Measurements from ENCODE around the gene CAPN12. TPM values are rescaled to one million over a fixed set of nuclear protein-coding genes. Genes with fewer than 3 reads are reported as not detected.

CAPN12 gene
- total and polyA plus RNA-seq, 12 donors = 0.39 to 23.1 (median 3.7) TPM; not detected in 1

DNA sequence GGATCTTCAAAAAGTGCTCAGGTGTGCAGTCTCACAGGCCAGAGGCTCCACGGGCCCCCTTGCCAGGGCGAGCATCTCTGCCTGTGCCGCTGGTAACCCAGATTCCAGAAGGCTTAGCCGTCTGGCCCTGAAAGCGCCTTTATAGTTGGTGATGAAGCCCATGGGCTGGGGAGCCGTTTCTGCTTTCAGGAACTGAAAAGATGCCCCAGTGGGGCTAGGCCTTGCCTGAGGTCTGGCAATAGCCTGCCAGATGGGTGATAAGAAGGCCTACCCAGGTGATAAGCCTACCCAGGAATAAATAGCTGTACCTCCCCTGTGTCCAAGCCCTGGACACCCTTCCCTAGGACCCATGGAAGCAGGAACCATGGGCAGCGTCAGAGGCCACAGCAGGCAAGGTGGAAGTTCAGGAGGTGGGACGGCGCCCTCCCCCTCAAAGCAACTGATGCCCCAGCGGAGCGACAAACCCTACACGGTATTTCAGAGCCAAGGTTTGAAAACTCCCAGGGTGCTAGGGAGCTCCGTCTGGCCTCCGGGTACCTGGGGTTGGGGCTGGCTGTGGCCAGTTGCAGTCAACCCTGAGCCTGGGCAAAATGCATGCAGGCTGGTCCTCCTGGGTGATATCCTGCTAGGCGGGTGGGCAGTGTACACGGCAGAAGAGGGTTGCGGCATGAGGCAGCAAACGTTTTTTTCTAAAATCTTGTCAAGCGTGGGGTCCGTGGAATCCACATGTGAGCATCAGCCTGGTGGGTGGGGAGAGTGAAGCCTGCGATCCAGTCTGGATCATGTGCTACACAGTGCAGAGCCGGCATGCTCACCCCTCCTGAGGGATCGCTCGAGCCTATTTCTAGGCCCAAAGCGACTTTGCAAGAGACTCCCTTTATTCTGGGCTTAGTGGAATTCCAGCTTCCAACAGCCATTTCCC lies 51.6 kb downstream of the CAPN12 start:
- peak overlapping the region in 4 of 5 donors; percentile 31 to 93 (median 80) for H3K27ac ChIP-seq
- H3K9me3 ChIP-seq (replicated peaks in 1 of 3) = no peaks in the 10 kb centered on the region
- no peaks in the 10 kb centered on the region for H3K36me3 ChIP-seq (replicated peaks in 1 of 2)
- no peak for DNase-seq
- H3K4me3 ChIP-seq = no peak overlapping the region
- TF ChIP-seq POLR2A (IDR thresholded peaks at IDR 0.05) = no peak
- no peak for TF ChIP-seq CTCF (IDR thresholded peaks at IDR 0.05)
- intact Hi-C loops (cut with DNase I) = no loop called here
- H3K27me3 ChIP-seq = no peaks in the 10 kb centered on the region
- peaks cover 46 to 84% of the 10 kb centered on the region in 2 donors for H3K4me1 ChIP-seq (replicated peaks in 1 of 2)
- WGBS, 4 donors = 56 to 73% (median 70%) methylated on average over 21 to 25 of the region's 25 CpGs

- peak in 1 of 2 donors; percentile 35 for TF ChIP-seq POLR2A (IDR thresholded peaks at IDR 0.05)
- TF ChIP-seq CTCF (IDR thresholded peaks at IDR 0.05) = no peak
- Histone ChIP-seq H3K9me3 (replicated peaks in 1 of 3) (no peaks in the 10 kb centered on the region), H3K4me1 (replicated peaks in 1 of 2) (peaks cover 51 to 84% of the 10 kb centered on the region in 2 donors), H3K27ac (peak overlapping the region in 4 of 5 donors; percentile 40 to 93 (median 80)), H3K27me3 (no peaks in the 10 kb centered on the region), H3K36me3 (replicated peaks in 1 of 2) (no peaks in the 10 kb centered on the region), H3K4me3 (no peak overlapping the region)
- DNase-seq = peak in 1 of 7 donors; percentile 91
- intact Hi-C loops (cut with DNase I) = no loop called here
- WGBS, 4 donors = 67 to 82% (median 75%) methylated on average over 13 to 15 of the region's 15 CpGs
Observed at GRCh38 chr19:38691938-38692457, 52.3 kb downstream of the CAPN12 start.

DNA sequence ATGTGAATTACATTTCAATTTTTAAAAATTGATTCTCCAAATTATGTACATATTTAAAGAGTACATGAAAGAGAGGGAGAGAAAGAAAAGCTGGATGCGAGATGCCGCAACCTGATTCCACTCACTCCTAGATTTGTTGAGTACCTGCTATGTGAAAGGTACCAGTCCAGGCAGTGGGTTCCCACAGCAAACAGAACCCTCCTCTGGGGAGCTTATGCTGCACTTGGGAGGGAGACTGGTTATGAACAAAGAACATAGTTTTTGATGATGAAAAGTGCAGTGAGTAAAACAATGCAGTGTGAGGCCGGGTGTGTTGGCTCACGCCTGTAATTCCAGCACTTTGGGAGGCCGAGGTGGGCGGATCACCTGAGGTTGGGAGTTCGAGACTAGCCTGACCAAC lies 53.4 kb downstream of the CAPN12 start:
- H3K4me1 ChIP-seq (replicated peaks in 1 of 2) = peaks cover 59 to 84% of the 10 kb centered on the region in 2 donors
- no peaks in the 10 kb centered on the region for H3K36me3 ChIP-seq (replicated peaks in 1 of 2)
- peak overlapping the region in 4 of 5 donors; percentile 18 to 88 (median 48) for H3K27ac ChIP-seq
- intact Hi-C loops (cut with DNase I) = no loop called here
- DNase-seq = no peak
- 85 to 90% (median 87%) methylated on average over 7 of the region's 7 CpGs for WGBS, 4 donors
- H3K27me3 ChIP-seq = no peaks in the 10 kb centered on the region
- no peak overlapping the region for H3K4me3 ChIP-seq
- no peaks in the 10 kb centered on the region for H3K9me3 ChIP-seq (replicated peaks in 1 of 3)
- TF ChIP-seq CTCF (IDR thresholded peaks at IDR 0.05) = no peak
- TF ChIP-seq POLR2A (IDR thresholded peaks at IDR 0.05) = no peak

GRCh38 chr19:38690146-38690545 lies 54.1 kb downstream of the CAPN12 start:
- peaks cover 59 to 84% of the 10 kb centered on the region in 2 donors for H3K4me1 ChIP-seq (replicated peaks in 1 of 2)
- no peak overlapping the region for H3K4me3 ChIP-seq
- no peaks in the 10 kb centered on the region for H3K36me3 ChIP-seq (replicated peaks in 1 of 2)
- intact Hi-C loops (cut with DNase I) = no loop called here
- TF ChIP-seq CTCF (IDR thresholded peaks at IDR 0.05) (no peak), POLR2A (IDR thresholded peaks at IDR 0.05) (no peak)
- 89 to 96% (median 92%) methylated on average over 14 of the region's 14 CpGs for WGBS, 4 donors
- no peaks in the 10 kb centered on the region for H3K27me3 ChIP-seq
- DNase-seq = no peak
- no peaks in the 10 kb centered on the region for H3K9me3 ChIP-seq (replicated peaks in 1 of 3)
- peak overlapping the region in 2 of 5 donors; percentile 18 to 88 for H3K27ac ChIP-seq
